ENCODE measurements around the gene COL26A1. TPM values are rescaled to one million over a fixed set of nuclear protein-coding genes. Genes with fewer than 3 reads are reported as not detected.

COL26A1 gene
- total RNA-seq, 1 experiment from 2014 or later: 0.20 TPM

- no peaks in the 10 kb centered on the region for H3K9me3 ChIP-seq (ENCODE audit: insufficient read depth, low read depth)
- H3K27ac ChIP-seq: no peak overlapping the region
- no peaks in the 10 kb centered on the region for H4K20me1 ChIP-seq (ENCODE audit: insufficient read depth)
- H3K4me1 ChIP-seq (replicated peaks; ENCODE audit: insufficient read depth): peaks cover 7% of the 10 kb centered on the region; the same call in 1 of the 2 replicates
- H2AFZ ChIP-seq: no peak overlapping the region
- H3K9me2 ChIP-seq (ENCODE audit: insufficient read depth): no peaks in the 10 kb centered on the region
- intact Hi-C loops (cut with micrococcal nuclease; ENCODE audit: unreplicated experiment): no loop called here
- no peak for DNase-seq
- no peaks in the 10 kb centered on the region for H3K36me3 ChIP-seq (ENCODE audit: low read depth)
- BruUV-seq (replicated peaks): no TSS peak
- TF ChIP-seq, protein P1, sequence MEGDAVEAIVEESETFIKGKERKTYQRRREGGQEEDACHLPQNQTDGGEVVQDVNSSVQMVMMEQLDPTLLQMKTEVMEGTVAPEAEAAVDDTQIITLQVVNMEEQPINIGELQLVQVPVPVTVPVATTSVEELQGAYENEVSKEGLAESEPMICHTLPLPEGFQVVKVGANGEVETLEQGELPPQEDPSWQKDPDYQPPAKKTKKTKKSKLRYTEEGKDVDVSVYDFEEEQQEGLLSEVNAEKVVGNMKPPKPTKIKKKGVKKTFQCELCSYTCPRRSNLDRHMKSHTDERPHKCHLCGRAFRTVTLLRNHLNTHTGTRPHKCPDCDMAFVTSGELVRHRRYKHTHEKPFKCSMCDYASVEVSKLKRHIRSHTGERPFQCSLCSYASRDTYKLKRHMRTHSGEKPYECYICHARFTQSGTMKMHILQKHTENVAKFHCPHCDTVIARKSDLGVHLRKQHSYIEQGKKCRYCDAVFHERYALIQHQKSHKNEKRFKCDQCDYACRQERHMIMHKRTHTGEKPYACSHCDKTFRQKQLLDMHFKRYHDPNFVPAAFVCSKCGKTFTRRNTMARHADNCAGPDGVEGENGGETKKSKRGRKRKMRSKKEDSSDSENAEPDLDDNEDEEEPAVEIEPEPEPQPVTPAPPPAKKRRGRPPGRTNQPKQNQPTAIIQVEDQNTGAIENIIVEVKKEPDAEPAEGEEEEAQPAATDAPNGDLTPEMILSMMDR (conservative IDR thresholded peaks at IDR 0.05): no peak
- TF ChIP-seq EZH2 (IDR thresholded peaks at IDR 0.05; ENCODE audit: low read depth): no peak
- ChIA-PET CTCF (no interaction called here), POLR2A (ENCODE audit: unreplicated experiment) (no interaction called here)
- H3K4me2 ChIP-seq: no peak overlapping the region
- no peaks in the 10 kb centered on the region for H3K79me2 ChIP-seq (ENCODE audit: low read depth)
- H3K4me3 ChIP-seq: no peak overlapping the region
- 0 out of 2 replicates have a peak, but pooled peaks cover 15% of the 10 kb centered on the region for H3K27me3 ChIP-seq (ENCODE audit: insufficient read depth, low read depth)
- H3F3A ChIP-seq (ENCODE audit: insufficient read depth, low read depth): no peaks in the 10 kb centered on the region
These were observed 224.4 kb downstream of the COL26A1 start for GRCh38 chr7:101586906-101587677.

GRCh38 chr7:101588131-101588935 lies 225.7 kb downstream of the COL26A1 start:
- CTCF ChIA-PET: no interaction called here
- no peak overlapping the region for H3K4me2 ChIP-seq
- TF ChIP-seq, protein P1 (conservative IDR thresholded peaks at IDR 0.05): no peak
- TF ChIP-seq EZH2 (IDR thresholded peaks at IDR 0.05; ENCODE audit: low read depth): no peak

GRCh38 chr7:101589052-101589451 lies 226.4 kb downstream of the COL26A1 start:
- TF ChIP-seq, protein P1 (conservative IDR thresholded peaks at IDR 0.05): no peak
- no peak for TF ChIP-seq EZH2 (IDR thresholded peaks at IDR 0.05; ENCODE audit: low read depth)
- Histone ChIP-seq H3K9me3 (ENCODE audit: insufficient read depth, low read depth) (no peaks in the 10 kb centered on the region), H3K27ac (no peak overlapping the region), H3K4me3 (no peak overlapping the region), H2AFZ (no peak overlapping the region), H3K79me2 (ENCODE audit: low read depth) (no peaks in the 10 kb centered on the region), H3K4me2 (no peak overlapping the region), H4K20me1 (ENCODE audit: insufficient read depth) (no peaks in the 10 kb centered on the region), H3K4me1 (replicated peaks; ENCODE audit: insufficient read depth) (peaks cover 7% of the 10 kb centered on the region; the same call in 1 of the 2 replicates), H3F3A (ENCODE audit: insufficient read depth, low read depth) (no peaks in the 10 kb centered on the region), H3K9me2 (ENCODE audit: insufficient read depth) (no peaks in the 10 kb centered on the region), H3K36me3 (ENCODE audit: low read depth) (no peaks in the 10 kb centered on the region), H3K27me3 (ENCODE audit: insufficient read depth, low read depth) (0 out of 2 replicates have a peak, but pooled peaks cover 3% of the 10 kb centered on the region)
- ChIA-PET POLR2A (ENCODE audit: unreplicated experiment) (no interaction called here), CTCF (interaction anchor here (0.7 kb wide), 1 partner anchor 95 kb away, joined by 9 read pairs; no protein-coding TSS in a partner anchor)
- DNase-seq: no peak
- no TSS peak for BruUV-seq (replicated peaks)
- intact Hi-C loops (cut with micrococcal nuclease; ENCODE audit: unreplicated experiment): no loop called here

More at GRCh38 chr7:101588131-101588935, 225.7 kb downstream of the COL26A1 start:
- Histone ChIP-seq H3K27me3 (ENCODE audit: insufficient read depth, low read depth) (0 out of 2 replicates have a peak, but pooled peaks cover 5% of the 10 kb centered on the region), H3F3A (ENCODE audit: insufficient read depth, low read depth) (no peaks in the 10 kb centered on the region), H3K4me1 (replicated peaks; ENCODE audit: insufficient read depth) (peaks cover 7% of the 10 kb centered on the region; the same call in 1 of the 2 replicates), H3K79me2 (ENCODE audit: low read depth) (no peaks in the 10 kb centered on the region), H3K4me3 (no peak overlapping the region), H3K9me3 (ENCODE audit: insufficient read depth, low read depth) (no peaks in the 10 kb centered on the region), H3K9me2 (ENCODE audit: insufficient read depth) (no peaks in the 10 kb centered on the region), H3K27ac (no peak overlapping the region), H2AFZ (no peak overlapping the region), H4K20me1 (ENCODE audit: insufficient read depth) (no peaks in the 10 kb centered on the region), H3K36me3 (ENCODE audit: low read depth) (no peaks in the 10 kb centered on the region)
- POLR2A ChIA-PET (ENCODE audit: unreplicated experiment): no interaction called here
- BruUV-seq (replicated peaks): no TSS peak
- intact Hi-C loops (cut with micrococcal nuclease; ENCODE audit: unreplicated experiment): no loop called here
- DNase-seq: no peak

All from PC-9 (cell line).